ENCODE data around the gene RIMS4.
"Not testable (repeated sequence)": the region's sequence is repeated elsewhere in the genome, so short reads cannot be mapped to it uniquely, and the experiment has no call there.

The RIMS4 gene

GRCh38 chr20:44835116-44835515 lies 24.8 kb upstream of the RIMS4 start:
- H3K4me3 ChIP-seq = no peak overlapping the region
- no peak for TF ChIP-seq EZH2 (IDR thresholded peaks at IDR 0.05)
- TF ChIP-seq POLR2AphosphoS5 (IDR thresholded peaks at IDR 0.05; ENCODE audit: borderline replicate concordance, low read depth, low read length) = no peak
- TF ChIP-seq FOXP2 (optimal IDR thresholded peaks at IDR 0.05; ENCODE audit: control extremely low read depth, extremely low read length, insufficient read depth) = no peak
- no peaks in the 10 kb centered on the region for H3K36me3 ChIP-seq (ENCODE audit: insufficient read depth, low read length)
- no peaks in the 10 kb centered on the region; the same call in 1 of the 2 replicates for H3K9me3 ChIP-seq (ENCODE audit: low read depth, low read length)
- H3K27ac ChIP-seq = no peak overlapping the region
- no peak overlapping the region for H3K9ac ChIP-seq (ENCODE audit: insufficient read length)
- no peak for DNase-seq (ENCODE audit: low read depth, low spot score)

- DNase-seq (ENCODE audit: low read depth, low spot score) = no peak
- no peak for TF ChIP-seq POLR2AphosphoS5 (IDR thresholded peaks at IDR 0.05; ENCODE audit: borderline replicate concordance, low read depth, low read length)
- TF ChIP-seq FOXP2 (optimal IDR thresholded peaks at IDR 0.05; ENCODE audit: control extremely low read depth, extremely low read length, insufficient read depth) = no peak
- no peak for TF ChIP-seq EZH2 (IDR thresholded peaks at IDR 0.05)
- Histone ChIP-seq H3K9me3 (ENCODE audit: low read depth, low read length) (no peaks in the 10 kb centered on the region; the same call in 1 of the 2 replicates), H3K9ac (ENCODE audit: insufficient read length) (no peak overlapping the region), H3K4me3 (no peak overlapping the region), H3K27ac (no peak overlapping the region), H3K36me3 (ENCODE audit: insufficient read depth, low read length) (no peaks in the 10 kb centered on the region)
Measured at GRCh38 chr20:44834693-44835092, 24.3 kb upstream of the RIMS4 start.

- H3K9ac ChIP-seq (ENCODE audit: insufficient read length) = no peak overlapping the region
- no peak for TF ChIP-seq EZH2 (IDR thresholded peaks at IDR 0.05)
- no peak for TF ChIP-seq FOXP2 (optimal IDR thresholded peaks at IDR 0.05; ENCODE audit: control extremely low read depth, extremely low read length, insufficient read depth)
- TF ChIP-seq POLR2AphosphoS5 (IDR thresholded peaks at IDR 0.05; ENCODE audit: borderline replicate concordance, low read depth, low read length) = no peak
Measured at GRCh38 chr20:44833437-44833836, 23.1 kb upstream of the RIMS4 start.

GRCh38 chr20:44832724-44833123 lies 22.4 kb upstream of the RIMS4 start:
- TF ChIP-seq EZH2 (IDR thresholded peaks at IDR 0.05) (no peak), FOXP2 (optimal IDR thresholded peaks at IDR 0.05; ENCODE audit: control extremely low read depth, extremely low read length, insufficient read depth) (no peak), POLR2AphosphoS5 (IDR thresholded peaks at IDR 0.05; ENCODE audit: borderline replicate concordance, low read depth, low read length) (no peak)
- H3K36me3 ChIP-seq (ENCODE audit: insufficient read depth, low read length) = no peaks in the 10 kb centered on the region
- no peak overlapping the region for H3K9ac ChIP-seq (ENCODE audit: insufficient read length)
- no peak overlapping the region for H3K4me3 ChIP-seq
- DNase-seq (ENCODE audit: low read depth, low spot score) = no peak
- H3K27ac ChIP-seq = no peak overlapping the region
- H3K9me3 ChIP-seq (ENCODE audit: low read depth, low read length) = no peaks in the 10 kb centered on the region; the same call in 1 of the 2 replicates

More at GRCh38 chr20:44833437-44833836, 23.1 kb upstream of the RIMS4 start:
- Histone ChIP-seq H3K9me3 (ENCODE audit: low read depth, low read length) (no peaks in the 10 kb centered on the region; the same call in 1 of the 2 replicates), H3K4me3 (no peak overlapping the region), H3K27ac (no peak overlapping the region), H3K36me3 (ENCODE audit: insufficient read depth, low read length) (no peaks in the 10 kb centered on the region)
- no peak for DNase-seq (ENCODE audit: low read depth, low spot score)

- Histone ChIP-seq H3K27ac (no peak overlapping the region), H3K4me3 (no peak overlapping the region), H3K9ac (ENCODE audit: insufficient read length) (no peak overlapping the region), H3K36me3 (ENCODE audit: insufficient read depth, low read length) (no peaks in the 10 kb centered on the region), H3K9me3 (ENCODE audit: low read depth, low read length) (no peaks in the 10 kb centered on the region; the same call in 1 of the 2 replicates)
- TF ChIP-seq POLR2AphosphoS5 (IDR thresholded peaks at IDR 0.05; ENCODE audit: borderline replicate concordance, low read depth, low read length) = no peak
- TF ChIP-seq EZH2 (IDR thresholded peaks at IDR 0.05) = no peak
- TF ChIP-seq FOXP2 (optimal IDR thresholded peaks at IDR 0.05; ENCODE audit: control extremely low read depth, extremely low read length, insufficient read depth) = no peak
- no peak for DNase-seq (ENCODE audit: low read depth, low spot score)
Measured at GRCh38 chr20:44830995-44831394, 20.6 kb upstream of the RIMS4 start.

- no peak overlapping the region for H3K4me3 ChIP-seq
- no peak for TF ChIP-seq FOXP2 (optimal IDR thresholded peaks at IDR 0.05; ENCODE audit: control extremely low read depth, extremely low read length, insufficient read depth)
- no peak for TF ChIP-seq EZH2 (IDR thresholded peaks at IDR 0.05)
- no peak for TF ChIP-seq POLR2AphosphoS5 (IDR thresholded peaks at IDR 0.05; ENCODE audit: borderline replicate concordance, low read depth, low read length)
- no peak overlapping the region for H3K9ac ChIP-seq (ENCODE audit: insufficient read length)
- no peak for DNase-seq (ENCODE audit: low read depth, low spot score)
- no peak overlapping the region for H3K27ac ChIP-seq
- no peaks in the 10 kb centered on the region for H3K36me3 ChIP-seq (ENCODE audit: insufficient read depth, low read length)
- H3K9me3 ChIP-seq (ENCODE audit: low read depth, low read length) = no peaks in the 10 kb centered on the region; the same call in 1 of the 2 replicates
Measured at GRCh38 chr20:44830523-44830922, 20.2 kb upstream of the RIMS4 start.

- H3K9me3 ChIP-seq (ENCODE audit: low read depth, low read length) = no peaks in the 10 kb centered on the region; the same call in 1 of the 2 replicates
- TF ChIP-seq POLR2AphosphoS5 (IDR thresholded peaks at IDR 0.05; ENCODE audit: borderline replicate concordance, low read depth, low read length) (no peak), EZH2 (IDR thresholded peaks at IDR 0.05) (no peak), FOXP2 (optimal IDR thresholded peaks at IDR 0.05; ENCODE audit: control extremely low read depth, extremely low read length, insufficient read depth) (no peak)
- H3K4me3 ChIP-seq = no peak overlapping the region
- no peaks in the 10 kb centered on the region for H3K36me3 ChIP-seq (ENCODE audit: insufficient read depth, low read length)
- H3K27ac ChIP-seq = no peak overlapping the region
- no peak for DNase-seq (ENCODE audit: low read depth, low spot score)
- no peak overlapping the region for H3K9ac ChIP-seq (ENCODE audit: insufficient read length)
Measured at GRCh38 chr20:44829688-44830087, 19.3 kb upstream of the RIMS4 start.

- H3K36me3 ChIP-seq (ENCODE audit: insufficient read depth, low read length) = no peaks in the 10 kb centered on the region
- no peak for TF ChIP-seq EZH2 (IDR thresholded peaks at IDR 0.05)
- no peak for TF ChIP-seq POLR2AphosphoS5 (IDR thresholded peaks at IDR 0.05; ENCODE audit: borderline replicate concordance, low read depth, low read length)
- TF ChIP-seq FOXP2 (optimal IDR thresholded peaks at IDR 0.05; ENCODE audit: control extremely low read depth, extremely low read length, insufficient read depth) = no peak
- DNase-seq (ENCODE audit: low read depth, low spot score) = no peak
- no peak overlapping the region for H3K27ac ChIP-seq
- no peak overlapping the region for H3K4me3 ChIP-seq
- no peak overlapping the region for H3K9ac ChIP-seq (ENCODE audit: insufficient read length)
- no peaks in the 10 kb centered on the region; the same call in 1 of the 2 replicates for H3K9me3 ChIP-seq (ENCODE audit: low read depth, low read length)
Measured at GRCh38 chr20:44828640-44829039, 18.3 kb upstream of the RIMS4 start.

- Histone ChIP-seq H3K9me3 (ENCODE audit: low read depth, low read length) (no peaks in the 10 kb centered on the region; the same call in 1 of the 2 replicates), H3K9ac (ENCODE audit: insufficient read length) (no peak overlapping the region), H3K36me3 (ENCODE audit: insufficient read depth, low read length) (no peaks in the 10 kb centered on the region), H3K27ac (no peak overlapping the region), H3K4me3 (no peak overlapping the region)
- no peak for DNase-seq (ENCODE audit: low read depth, low spot score)
- TF ChIP-seq EZH2 (IDR thresholded peaks at IDR 0.05) (no peak), POLR2AphosphoS5 (IDR thresholded peaks at IDR 0.05; ENCODE audit: borderline replicate concordance, low read depth, low read length) (no peak)
Measured at GRCh38 chr20:44827401-44827800, 17.1 kb upstream of the RIMS4 start.

GRCh38 chr20:44821576-44821975 lies 11.2 kb upstream of the RIMS4 start:
- not testable (repeated sequence) for DNase-seq (ENCODE audit: low read depth, low spot score); H3K36me3 ChIP-seq (ENCODE audit: insufficient read depth, low read length); H3K9ac ChIP-seq (ENCODE audit: insufficient read length); H3K4me3 ChIP-seq; H3K9me3 ChIP-seq (ENCODE audit: low read depth, low read length); H3K27ac ChIP-seq
